Measurements from ENCODE around the gene HLA-DMB. TPM values are rescaled to one million over a fixed set of nuclear protein-coding genes. Genes with fewer than 3 reads are reported as not detected.

HLA-DMB gene
- total RNA-seq, result 10 to 100 TPM in 4 of 10 donors, 1 to 10 TPM in 6; 2.7 to 79.8 (median 7.6) TPM
- polyA plus RNA-seq, result 1 to 10 TPM; 5.5 to 7.8 TPM
- long read RNA-seq, donor 1, partial matches to known transcripts, result 0 of 9 reads
- long read RNA-seq, donor 1, other reads (novel, unspliced or antisense), result 4 of 9 reads
- long read RNA-seq, donor 2, partial matches to known transcripts, result 0 of 3 reads
- long read RNA-seq, donor 2, other reads (novel, unspliced or antisense), result 1 of 3 reads
- long read RNA-seq, donor 3, partial matches to known transcripts, result 0 of 2 reads
- long read RNA-seq, donor 3, other reads (novel, unspliced or antisense), result 0 of 2 reads

DNA sequence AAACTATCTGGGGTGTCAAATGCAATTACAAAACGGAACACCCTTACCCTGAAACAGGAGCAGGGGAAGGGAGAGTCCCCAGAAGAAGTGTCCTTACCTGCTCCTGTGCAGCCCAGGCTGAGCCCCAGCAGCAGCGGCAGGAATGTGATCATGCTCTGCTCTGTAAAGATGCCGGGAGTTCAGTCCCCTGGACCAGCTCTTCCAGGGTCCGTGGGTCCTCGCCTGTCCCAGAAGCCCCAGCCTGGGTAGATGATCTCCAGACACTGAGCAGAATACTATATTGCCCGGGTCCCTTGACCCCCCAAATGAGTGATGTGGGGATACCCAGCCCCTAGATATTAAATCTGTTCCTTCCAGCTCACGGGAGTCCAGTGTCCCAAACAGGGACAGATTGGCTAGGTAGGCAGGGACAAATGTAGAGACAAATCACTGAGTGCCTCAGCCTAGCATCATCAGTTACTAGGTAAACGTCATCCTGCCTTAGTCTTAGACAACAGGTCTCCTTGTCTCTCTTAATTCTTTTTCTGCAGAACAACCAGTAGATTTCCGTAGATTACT is at the start of gene HLA-DMB:
TSS of gene HLA-DMB (minus strand) at position 373 of the 558 bp plus-strand sequence. CDS start at position 152, 221 bp downstream.
- H3K4me1 ChIP-seq, result peaks cover 0 to 90% (median 15%) of the 10 kb centered on the region in 9 donors
- no peaks in the 10 kb centered on the region for H3K27me3 ChIP-seq
- H3K4me3 ChIP-seq, result peak within 1 kb of the TSS; percentile 8 to 62 (median 55)
- H3K9me3 ChIP-seq, result peaks cover 0 to under 1% (median 0%) of the 10 kb centered on the region in 11 donors
- whole genome bisulfite sequencing, 2 donors, result 14 to 16% methylated on average over 9 of the region's 9 CpGs
- peaks cover 0 to 25% (median 0%) of the 10 kb centered on the region in 9 donors for H3K36me3 ChIP-seq
- TF ChIP-seq, protein P1, sequence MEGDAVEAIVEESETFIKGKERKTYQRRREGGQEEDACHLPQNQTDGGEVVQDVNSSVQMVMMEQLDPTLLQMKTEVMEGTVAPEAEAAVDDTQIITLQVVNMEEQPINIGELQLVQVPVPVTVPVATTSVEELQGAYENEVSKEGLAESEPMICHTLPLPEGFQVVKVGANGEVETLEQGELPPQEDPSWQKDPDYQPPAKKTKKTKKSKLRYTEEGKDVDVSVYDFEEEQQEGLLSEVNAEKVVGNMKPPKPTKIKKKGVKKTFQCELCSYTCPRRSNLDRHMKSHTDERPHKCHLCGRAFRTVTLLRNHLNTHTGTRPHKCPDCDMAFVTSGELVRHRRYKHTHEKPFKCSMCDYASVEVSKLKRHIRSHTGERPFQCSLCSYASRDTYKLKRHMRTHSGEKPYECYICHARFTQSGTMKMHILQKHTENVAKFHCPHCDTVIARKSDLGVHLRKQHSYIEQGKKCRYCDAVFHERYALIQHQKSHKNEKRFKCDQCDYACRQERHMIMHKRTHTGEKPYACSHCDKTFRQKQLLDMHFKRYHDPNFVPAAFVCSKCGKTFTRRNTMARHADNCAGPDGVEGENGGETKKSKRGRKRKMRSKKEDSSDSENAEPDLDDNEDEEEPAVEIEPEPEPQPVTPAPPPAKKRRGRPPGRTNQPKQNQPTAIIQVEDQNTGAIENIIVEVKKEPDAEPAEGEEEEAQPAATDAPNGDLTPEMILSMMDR (IDR thresholded peaks at IDR 0.05), result no peak
- intact Hi-C loops (cut with DNase I), result loop anchor here in 1 of 10 donors (1.0 kb wide), 1 partner anchor 12 kb away; no protein-coding TSS in a partner anchor
- ATAC-seq, result peak; percentile 94 to 97 (median 96)
- H3K27ac ChIP-seq, result peak within 1 kb of the TSS; percentile 71 to 95 (median 84)
- DNase-seq, result peak in 1 of 2 donors; percentile 86

DNA sequence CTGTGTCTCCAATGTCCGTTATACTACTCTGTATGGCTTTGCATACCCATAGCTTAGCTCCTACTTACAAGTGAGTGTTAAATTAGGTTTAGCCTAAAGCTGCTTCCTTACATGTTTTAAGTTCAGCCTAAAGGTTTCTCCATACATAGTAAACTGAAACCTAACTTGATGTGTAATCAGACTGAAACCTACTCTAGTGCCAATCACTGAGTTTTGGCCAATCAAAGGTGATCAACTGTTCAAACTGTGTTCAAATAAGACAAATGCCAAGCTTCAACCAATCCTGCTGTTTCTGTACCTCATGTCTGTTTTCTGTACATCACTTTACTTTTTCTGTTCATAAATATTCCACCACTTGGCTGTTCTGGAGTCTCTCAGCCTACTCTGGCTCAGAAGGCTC is 48.5 kb upstream of the HLA-DMB start:
- H3K27me3 ChIP-seq, result no peaks in the 10 kb centered on the region
- H3K27ac ChIP-seq, result no peak overlapping the region
- no peak for ATAC-seq
- no peak for DNase-seq
- TF ChIP-seq, protein P1 (IDR thresholded peaks at IDR 0.05), result no peak
- WGBS, 2 donors, result 89 to 97% methylated on average over 1 of the region's 1 CpG
- H3K4me1 ChIP-seq, result peaks cover 0 to 7% (median 0%) of the 10 kb centered on the region in 9 donors
- H3K9me3 ChIP-seq, result no peaks in the 10 kb centered on the region
- intact Hi-C loops (cut with DNase I), result loop anchor here in 1 of 10 donors (5.0 kb wide), 2 partner anchors 57 to 102 kb away; no protein-coding TSS in a partner anchor
- no peaks in the 10 kb centered on the region for H3K36me3 ChIP-seq
- no peak overlapping the region for H3K4me3 ChIP-seq

- intact Hi-C loops (cut with DNase I), result loop anchor here (1.0 to 5.0 kb wide), 10 partner anchors 50 to 100 kb away; no protein-coding TSS in a partner anchor
- Histone ChIP-seq H3K36me3 (peaks cover 2 to 41% (median 24%) of the 10 kb centered on the region in 9 donors), H3K9me3 (no peaks in the 10 kb centered on the region), H3K27ac (no peak overlapping the region), H3K4me3 (no peak overlapping the region), H3K27me3 (no peaks in the 10 kb centered on the region), H3K4me1 (peaks cover 0 to 24% (median 4%) of the 10 kb centered on the region in 9 donors)
- WGBS, 2 donors, result 12 to 14% methylated on average over 9 of the region's 9 CpGs
- ATAC-seq (peak; percentile 75 to 90 (median 84)), DNase-seq (peak; percentile 82 to 90)
- TF ChIP-seq, protein P1 (IDR thresholded peaks at IDR 0.05), result peak; percentile 70 to 96 (median 92)
Measured at GRCh38 chr6:32984622-32985389, 44.0 kb upstream of the HLA-DMB start.
